ENCODE measurements around the gene EYA4.

Gene EYA4

DNA sequence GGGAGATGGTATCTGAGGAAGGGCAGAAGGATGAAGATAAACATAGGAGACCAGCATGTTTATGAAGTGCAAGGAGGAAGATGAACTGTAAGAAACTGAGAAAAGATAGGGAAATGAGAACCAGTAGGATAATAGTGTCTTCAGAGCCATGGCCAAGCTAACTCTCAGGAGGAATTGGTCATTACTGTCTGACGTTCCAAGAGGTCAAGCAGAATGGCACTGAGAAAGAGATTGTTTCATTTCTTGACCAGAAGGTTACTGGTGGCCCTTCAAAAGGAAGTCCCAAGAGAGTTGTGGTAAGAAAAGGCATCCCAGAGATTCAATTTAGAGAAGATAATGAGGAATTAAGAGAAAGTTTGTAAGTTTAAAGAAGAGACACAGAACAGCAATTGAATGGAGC lies 47.5 kb downstream of the EYA4 start:
- DNase-seq (ENCODE audit: low read depth in 2 of 2): no peak

DNA sequence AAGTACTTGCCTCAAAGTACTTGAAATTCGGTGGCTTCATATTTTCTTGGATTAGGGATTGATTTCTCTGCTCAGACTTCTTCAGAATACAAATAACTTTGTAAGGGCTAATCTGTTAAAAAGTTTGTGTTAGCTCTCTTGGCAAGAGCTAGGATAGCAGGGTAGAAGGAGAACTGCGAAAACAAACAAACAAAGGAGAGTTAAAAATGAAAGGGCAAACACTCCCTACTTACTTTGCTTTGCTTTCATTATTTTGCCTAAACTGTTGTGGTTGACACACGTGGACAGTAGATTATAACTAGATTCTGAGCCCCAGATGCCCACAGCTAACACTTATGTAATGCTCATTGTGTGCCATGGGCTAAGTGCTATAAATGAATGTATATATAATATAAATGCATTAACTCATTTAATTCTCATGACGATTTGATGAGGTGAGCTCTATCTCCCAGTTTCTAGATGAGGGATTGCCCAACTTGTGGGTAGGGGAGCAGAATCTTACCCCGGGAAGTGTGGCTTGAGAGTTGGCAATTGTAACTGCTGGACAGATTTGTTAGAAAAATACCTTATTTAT lies 48.7 kb downstream of the EYA4 start:
- DNase-seq (ENCODE audit: low read depth in 2 of 2): no peak

DNA sequence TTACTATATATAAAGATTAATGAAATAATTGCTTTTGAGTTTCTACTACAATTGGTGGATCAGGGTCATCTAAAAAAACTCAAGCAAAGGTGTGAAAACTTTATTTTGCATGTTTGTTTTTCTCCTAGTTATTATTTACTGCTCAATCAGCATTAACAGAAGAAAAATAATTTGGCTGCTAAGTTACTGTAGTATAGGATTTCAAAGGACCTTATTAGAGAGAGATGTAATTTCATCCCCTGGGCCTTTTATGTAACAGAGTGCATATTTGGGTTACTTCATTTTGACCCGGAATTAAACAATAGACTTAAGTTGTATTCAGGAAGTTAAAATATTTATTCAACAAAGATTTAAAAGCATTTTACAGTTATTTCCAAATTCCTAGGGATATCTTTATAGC lies 49.8 kb downstream of the EYA4 start:
- DNase-seq (ENCODE audit: low read depth in 2 of 2): no peak

DNA sequence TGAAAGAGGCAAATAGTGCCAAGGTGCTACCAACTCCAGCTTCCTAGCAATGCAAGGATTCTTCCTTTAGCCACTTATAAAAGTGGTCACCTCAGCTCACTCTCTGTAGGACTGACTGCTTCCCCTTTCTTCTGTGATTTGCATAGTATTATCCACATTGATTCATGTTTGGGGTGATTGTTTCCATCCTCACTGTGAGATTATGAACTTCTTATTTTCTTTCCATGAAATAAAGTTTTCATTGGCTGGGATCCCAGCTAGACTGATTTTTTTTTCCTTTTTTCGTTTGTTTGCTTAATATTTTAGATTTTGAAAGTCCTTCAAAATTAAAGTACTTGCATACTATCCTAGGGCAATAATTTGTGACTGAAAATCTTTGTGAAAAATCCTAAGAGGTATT lies 50.5 kb downstream of the EYA4 start:
- DNase-seq (ENCODE audit: low read depth in 2 of 2): no peak

DNA sequence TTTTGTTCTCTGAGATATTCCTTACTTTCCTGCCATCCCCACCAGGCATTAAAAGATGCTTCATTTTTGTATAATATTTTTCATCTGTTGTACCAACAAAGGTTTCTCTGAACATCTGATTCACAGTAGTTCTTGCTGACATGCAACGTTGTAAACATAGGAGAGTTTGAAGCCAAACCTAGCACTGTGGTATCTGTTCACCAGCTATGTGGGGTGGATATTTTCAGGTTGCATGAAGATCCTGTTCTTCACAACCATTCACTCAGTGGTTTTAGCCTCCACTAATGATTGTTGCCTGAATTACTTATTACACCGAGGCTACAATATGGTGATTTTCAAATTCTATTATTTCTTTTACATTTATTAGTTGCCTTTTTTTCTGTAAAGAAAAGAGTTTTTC lies 56.5 kb downstream of the EYA4 start:
- no peak for DNase-seq (ENCODE audit: low read depth in 2 of 2)

DNA sequence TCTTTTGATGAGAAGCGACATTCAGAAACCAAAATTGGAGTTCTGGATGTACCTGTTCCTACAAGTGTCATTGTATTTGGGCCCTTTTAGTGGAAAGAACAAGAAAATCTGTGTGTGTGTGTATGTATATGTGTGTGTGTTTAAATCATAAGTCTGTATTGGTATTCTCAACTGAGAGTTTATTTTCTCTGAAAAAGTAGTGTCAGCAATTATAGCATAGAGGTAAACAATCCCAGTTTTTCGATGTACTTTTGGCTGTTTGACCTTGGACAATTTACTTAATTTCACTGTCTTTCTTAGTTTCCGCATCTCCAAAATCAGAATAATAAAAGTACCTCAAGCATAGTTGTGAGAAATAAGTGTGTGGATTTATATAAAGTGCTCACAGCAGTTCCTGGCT lies 57.2 kb downstream of the EYA4 start:
- DNase-seq (ENCODE audit: low read depth in 2 of 2): no peak

DNA sequence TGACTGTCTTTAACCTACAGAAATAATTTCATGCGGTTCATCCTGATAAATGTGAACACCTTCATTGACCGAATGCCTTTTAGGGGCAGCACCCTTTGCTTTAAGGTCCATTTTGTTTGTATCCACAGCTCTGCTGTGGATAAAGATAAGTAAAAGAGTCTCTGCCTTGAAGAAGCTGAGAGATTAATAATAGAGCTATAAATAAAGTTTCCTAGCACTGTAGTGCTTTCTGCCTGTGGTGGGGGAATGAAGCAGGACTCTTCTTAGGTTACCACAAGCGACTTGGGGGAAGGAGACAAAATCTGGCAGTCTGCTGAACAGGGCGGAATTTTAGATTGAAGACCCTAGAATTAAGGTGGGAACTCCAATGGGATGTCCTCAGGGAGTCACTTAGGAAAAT lies 57.6 kb downstream of the EYA4 start:
- no peak for DNase-seq (ENCODE audit: low read depth in 2 of 2)

DNA sequence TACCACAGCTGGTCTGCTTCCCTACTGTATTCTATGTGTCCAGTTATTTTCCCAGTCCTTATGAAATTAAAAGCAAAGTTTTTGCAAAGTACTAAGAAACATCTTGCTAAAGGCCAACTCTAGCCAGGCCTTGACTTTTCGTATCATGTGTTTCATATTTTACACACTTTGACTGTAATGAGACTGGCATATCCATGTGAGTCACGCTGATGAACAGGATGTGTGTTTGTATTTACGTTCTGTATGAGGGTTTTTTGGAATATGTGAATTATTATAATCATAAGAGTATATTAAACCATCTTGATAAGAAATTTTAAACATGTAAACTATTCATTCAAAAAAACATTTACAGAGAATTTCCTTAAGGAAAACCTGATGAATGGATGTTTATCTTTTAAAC lies 59.7 kb downstream of the EYA4 start:
- DNase-seq (ENCODE audit: low read depth in 2 of 2): no peak

DNA sequence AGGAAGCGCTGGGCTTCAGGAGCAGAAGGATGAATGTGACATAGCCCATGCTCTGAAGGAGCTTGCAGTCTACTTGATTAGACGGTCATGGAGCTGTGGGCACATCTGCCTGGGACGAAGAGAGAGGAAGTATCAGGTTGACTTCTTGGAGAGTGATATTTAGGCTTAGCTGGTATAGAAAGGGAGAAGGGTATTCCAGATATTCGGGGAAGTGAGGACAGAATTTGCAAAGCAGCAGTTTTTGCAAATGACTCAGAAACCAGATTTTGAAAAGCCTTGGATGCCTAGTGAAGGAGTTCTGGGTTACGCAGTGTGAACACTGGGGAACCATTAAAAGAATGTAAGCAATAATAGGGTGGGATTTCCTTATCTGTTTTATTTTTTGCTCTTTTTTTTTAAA lies 60.7 kb downstream of the EYA4 start:
- no peak for DNase-seq (ENCODE audit: low read depth in 2 of 2)

DNA sequence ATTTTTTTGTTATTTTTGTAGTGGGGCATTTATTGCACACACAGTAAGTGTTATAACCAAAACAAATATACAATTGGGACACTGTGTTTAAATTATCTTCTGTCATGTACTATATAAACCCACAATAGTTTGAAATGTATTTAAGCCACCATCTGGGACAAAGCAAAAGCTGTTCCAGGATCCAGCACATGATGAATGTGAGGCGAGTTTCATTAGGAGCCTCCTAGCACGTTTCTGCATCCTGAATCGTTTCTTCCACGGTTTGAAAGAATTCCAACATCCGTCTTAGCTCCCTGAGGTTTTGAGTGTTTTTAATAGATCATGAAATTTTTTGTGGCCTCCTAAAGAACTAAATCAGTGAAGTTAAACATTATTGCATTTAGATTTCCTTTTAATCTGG lies 65.8 kb downstream of the EYA4 start:
- DNase-seq (ENCODE audit: low read depth in 2 of 2): no peak

DNA sequence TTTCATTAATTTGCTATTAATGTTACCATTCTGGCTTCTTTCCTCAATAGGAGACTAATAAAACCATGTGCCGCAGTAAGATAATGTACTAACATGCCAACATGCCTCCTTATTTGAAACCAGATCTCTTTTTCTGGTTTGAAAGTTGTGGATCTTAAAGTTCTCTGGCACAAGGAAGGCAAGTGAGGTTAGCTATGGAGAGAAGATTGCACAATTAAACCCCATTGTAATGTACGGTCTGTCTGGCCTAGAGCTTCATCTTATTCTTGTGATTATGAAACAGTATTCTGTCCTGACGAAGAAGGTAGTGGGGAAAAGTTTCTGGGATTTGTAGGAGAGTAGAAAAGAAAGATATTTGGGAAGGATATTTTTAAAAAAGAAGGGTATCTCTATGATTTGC lies 68.4 kb downstream of the EYA4 start:
- no peak for DNase-seq (ENCODE audit: low read depth in 2 of 2)

DNA sequence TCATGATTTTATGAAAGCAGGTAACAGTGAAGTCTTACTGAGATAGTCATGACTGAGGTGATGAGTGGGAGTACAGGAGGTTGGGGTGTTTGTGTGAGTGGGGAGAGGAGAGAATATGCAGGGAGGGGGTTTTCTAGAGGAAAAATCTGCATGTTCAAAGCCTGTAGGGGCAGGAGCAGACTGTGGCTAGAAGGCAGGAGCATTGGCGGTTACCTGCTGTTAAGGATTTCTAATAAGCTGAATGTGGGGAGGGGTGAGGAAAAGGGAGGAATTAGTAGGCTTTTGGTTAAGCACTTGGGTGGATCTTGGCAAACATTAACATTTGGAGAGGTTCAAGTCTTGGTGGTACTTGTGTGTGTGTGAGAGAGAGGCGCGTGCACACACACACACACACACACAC lies 70.8 kb downstream of the EYA4 start:
- DNase-seq (ENCODE audit: low read depth in 2 of 2): no peak

DNA sequence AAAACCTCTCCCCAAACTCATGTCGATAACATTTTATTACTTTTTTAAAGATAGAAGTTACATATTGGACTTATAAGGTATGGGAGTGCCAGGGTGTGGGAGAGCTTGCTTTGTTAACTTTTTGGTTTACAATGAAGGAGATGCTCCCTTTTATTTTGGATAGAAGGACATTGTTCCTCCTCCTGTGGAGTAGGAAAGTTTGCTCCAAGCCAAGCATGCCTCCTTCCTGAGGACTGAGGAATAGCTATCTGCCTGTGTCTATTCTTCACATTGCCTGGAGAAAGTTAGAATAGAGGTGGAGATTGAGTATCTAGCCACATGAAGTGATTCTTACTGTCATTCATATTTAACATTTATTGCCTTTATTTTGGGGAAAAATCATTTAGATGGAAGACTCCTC lies 71.9 kb downstream of the EYA4 start:
- DNase-seq (ENCODE audit: low read depth in 2 of 2): no peak

DNA sequence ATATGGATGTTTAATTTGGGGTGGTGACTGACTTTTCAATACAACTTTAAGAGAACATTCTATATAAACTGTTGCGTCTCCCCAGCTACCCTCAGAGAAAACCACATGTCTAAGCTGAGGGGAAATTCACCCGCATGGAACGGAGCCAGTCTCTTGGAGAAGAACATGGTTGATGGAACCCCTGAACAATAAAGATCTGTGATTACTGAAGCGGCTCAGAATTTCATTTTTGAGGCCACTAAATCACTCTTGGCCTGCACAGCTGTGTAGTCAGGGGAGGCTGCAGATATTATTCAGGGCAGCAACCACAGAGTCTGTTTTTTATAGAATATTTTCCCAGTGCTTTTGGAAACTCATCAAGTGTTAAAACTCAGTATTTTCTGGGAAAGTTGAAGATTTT lies 73.8 kb downstream of the EYA4 start:
- no peak for DNase-seq (ENCODE audit: low read depth in 2 of 2)

DNA sequence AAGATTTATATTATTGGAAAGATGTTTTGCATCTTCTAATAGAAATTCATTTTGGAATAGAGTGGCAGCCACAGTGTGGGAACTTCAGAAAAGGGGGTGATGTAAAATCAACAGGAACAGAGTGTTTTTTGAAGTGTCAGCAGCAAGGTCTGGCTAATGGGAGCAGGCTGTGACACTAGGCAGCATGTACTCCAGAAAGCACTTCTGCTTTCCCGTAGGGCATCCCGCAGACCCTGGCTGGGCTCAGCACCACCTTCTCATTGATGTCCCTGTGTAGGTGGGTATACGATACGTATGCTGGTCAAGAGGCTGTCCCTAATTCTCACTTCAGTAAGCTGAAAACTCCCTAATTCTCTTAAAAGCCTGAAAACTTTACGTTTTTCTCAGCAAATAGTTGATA lies 74.7 kb downstream of the EYA4 start:
- no peak for DNase-seq (ENCODE audit: low read depth in 2 of 2)

DNA sequence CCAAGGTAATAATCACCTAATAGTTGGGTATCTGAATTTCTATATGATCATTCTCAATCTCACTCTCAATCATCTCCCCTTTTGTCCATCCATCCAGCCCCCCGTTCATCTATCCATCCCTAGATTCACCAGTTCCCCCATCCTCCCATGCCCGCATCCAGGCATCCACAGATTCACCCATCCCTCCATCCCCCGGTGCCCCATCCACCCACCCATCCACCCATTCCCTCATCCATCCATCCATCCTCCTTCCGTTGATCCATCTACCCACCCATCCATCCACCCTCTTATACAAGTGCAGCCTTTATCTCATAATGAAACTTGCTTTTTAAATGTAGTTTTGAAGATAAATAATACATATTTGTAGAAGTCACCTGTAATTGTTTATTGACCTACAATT lies 76.5 kb downstream of the EYA4 start:
- DNase-seq (ENCODE audit: low read depth in 2 of 2): no peak

DNA sequence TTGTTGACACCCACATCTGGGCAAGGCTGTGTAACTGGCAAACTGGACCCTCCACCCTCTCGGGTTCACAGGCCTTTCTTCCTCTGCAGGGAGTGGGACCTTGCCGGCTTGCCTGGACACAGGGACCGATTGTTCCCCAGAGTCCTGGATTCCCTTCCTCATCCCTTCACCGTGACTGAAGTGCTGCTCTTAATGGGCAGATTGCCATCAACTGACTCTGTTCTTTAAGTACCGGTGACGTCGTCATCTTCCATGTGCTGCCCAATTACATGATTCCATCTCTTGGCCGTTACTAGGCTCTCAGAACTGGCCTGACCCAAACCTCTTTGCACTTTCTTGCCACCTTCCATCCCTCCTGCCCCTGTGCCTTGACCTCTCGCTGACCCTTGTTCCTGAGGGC lies 85.4 kb downstream of the EYA4 start:
- no peak for DNase-seq (ENCODE audit: low read depth in 2 of 2)

DNA sequence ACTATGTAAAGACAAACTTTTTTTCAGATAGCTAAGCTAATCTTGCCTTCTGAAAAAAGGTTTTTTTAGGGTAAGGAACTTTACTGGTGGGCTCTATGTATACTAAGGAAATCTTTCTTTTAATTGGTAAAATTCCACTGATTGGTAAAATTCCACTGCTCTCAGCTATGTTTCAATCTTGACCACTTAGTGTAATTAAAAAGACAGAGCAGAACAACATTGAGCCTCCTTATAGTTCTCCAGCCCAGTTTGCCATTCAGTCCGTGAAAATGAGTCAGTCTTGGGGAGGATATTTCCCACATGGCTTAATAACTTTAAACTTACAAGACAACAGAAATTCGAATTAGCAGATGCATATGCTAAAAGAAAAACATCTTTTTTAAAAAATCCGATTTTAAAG lies 92.7 kb downstream of the EYA4 start:
- DNase-seq (ENCODE audit: low read depth in 2 of 2): no peak

DNA sequence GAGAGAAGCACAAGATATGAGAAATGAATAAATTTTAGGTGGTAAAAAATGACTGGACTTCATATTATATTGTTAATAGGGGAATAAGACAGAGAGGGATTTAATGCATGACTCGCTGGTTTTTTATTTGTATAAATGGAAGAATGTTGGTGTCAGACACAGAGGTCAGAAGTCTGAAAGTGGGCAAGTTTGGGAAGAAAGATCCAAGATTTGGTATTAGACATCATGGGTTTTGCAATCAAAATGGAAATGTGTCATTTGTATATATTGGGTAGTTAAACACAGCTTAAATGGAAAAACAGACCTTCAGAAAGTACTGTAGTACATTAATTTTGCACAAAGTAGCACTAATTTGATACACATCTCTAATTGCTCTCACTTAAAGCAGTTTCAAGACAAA lies 96.2 kb downstream of the EYA4 start:
- no peak for DNase-seq (ENCODE audit: low read depth in 2 of 2)

DNA sequence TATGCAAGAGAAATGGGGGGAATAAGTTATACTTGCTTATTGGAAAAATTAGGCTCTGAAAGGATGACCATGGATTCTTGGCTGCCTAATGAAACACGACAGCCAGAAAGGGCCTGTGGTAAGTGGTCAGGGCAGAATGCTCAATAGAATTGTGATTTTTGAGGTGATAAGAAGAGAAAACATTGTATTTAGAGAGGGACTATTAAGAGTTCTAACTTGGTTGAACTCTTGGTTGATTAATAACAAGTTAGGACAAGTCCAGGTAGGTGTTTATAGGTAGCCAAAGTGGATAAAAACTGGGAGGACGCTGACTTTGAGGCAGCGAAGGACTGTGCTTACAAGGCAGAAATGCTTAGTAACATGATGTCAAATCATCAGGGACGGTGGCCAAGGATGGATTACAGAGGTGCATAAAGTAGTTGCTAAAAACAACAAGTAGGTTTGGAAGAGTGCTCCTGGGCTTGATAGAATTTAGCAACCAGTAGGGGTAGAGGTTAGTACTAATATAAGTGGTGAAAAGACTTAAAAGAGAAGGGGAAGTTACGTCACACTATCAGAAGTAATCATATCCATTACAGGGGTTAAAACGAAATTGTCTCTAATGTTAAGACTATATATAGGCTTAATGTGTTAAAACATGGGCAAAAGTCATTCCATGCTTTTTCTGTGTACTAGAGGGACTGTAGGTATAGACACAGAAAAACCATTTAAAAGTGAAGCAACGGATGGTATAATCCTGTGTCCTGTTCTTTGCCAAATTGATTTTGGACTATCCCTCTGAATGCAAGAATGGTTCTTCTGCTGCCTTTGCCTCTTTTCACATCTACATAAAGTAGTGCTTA lies 98.6 kb downstream of the EYA4 start:
- DNase-seq (ENCODE audit: low read depth in 2 of 2): no peak

DNA sequence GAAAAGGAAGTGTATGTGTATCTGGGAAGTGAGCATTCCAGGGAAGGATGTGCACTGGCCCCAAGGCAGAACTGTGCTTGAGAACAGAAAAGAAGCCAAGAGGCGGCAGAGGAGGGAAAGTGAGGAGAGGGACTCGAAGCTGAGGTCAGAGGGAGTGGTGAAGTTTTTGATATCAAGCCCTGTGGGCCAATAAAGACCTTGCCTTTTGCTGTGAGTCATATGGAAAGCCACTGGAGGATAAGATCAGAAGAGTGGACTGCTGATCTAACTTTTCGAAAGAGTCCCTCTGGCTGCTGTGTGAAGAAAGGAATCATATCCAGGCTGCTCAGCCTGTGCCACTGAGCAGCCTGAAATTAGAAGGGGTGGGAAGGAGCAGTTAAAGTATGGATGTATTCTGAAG lies 99.4 kb downstream of the EYA4 start:
- DNase-seq (ENCODE audit: low read depth in 2 of 2): no peak

DNA sequence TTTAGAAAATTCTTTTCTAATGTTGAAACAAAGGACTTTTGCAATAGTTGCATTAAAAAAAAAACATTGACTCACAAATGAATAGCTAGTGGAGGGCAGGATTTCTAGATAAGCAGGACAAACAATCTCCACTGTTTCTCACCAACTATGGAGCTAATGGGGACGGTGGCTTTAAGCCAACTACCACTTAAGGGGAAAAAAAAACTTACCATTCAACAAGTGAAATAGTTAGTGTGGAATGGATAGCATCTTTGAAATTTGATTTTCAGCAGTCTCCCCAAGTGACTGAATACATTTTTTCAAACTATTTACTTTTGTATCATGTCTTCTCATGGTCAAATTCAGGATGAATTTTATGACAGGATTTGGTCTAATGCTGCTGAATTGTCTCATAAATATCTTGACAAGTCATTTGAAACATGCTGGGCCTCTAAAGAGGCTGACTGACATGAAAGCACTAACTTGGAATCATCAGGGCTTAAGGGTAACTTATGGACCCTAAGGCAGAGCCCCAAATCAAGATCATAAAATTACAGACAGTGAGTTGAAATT lies 100.5 kb downstream of the EYA4 start:
- no peak for DNase-seq (ENCODE audit: low read depth in 2 of 2)

DNA sequence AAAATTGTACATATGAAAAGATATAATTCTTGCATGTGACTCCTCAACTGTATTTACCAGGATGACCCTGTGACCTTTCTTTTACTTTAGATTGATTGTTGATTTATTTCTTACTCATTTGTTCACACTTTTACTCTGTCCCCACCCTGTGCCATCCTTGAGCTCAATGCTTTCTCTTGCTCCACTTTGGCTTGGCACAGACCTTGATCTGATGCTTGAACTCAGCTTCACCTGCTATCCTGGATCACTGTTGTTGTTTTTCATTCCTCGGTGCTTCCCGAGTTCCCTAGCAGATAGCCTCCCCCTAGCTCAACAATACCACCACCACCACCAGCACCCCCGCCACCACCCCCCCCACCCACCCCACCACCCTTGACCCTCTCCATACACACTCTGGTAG lies 102.1 kb downstream of the EYA4 start:
- DNase-seq (ENCODE audit: low read depth in 2 of 2): no peak

DNA sequence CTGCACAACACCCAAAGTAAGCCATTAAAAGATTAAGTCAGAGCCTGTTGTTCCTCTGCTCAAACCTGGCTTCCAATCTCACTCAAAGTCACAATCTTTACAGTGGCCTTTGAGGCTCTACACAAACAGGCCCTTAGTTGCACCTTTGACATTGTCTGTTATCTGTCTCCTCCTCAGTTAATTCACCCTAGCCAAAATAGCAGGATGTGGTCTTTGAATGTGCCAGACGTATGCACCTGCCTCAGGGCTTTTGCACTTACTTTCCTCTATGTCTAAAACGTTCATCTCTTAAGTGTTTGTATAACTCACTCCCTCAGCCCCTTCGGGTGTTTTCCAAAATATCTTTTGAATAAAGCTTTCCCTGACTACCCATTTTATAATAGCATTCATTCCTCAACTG lies 107.7 kb downstream of the EYA4 start:
- no peak for DNase-seq (ENCODE audit: low read depth in 2 of 2)
